Measurements from ENCODE around the gene SVIL. TPM values are rescaled to one million over a fixed set of nuclear protein-coding genes. Genes with fewer than 3 reads are reported as not detected.
"Not testable (repeated sequence)": the region's sequence is repeated elsewhere in the genome, so short reads cannot be mapped to it uniquely, and the experiment has no call there.

SVIL gene
- total RNA-seq, 2 experiments from 2014 or later: 1.0 to 3.7 TPM

- H3K9me3 Mint-ChIP-seq (ENCODE audit: low read depth); ATAC-seq; H3K27ac Mint-ChIP-seq; H3K36me3 Mint-ChIP-seq; DNase-seq; H3K27me3 Mint-ChIP-seq; CTCF ChIA-PET; H3K4me3 Mint-ChIP-seq: not testable (repeated sequence)
- peaks cover 44% of the 10 kb centered on the region for H3K4me1 Mint-ChIP-seq
Measured at GRCh38 chr10:29487884-29488266, 146.9 kb downstream of the SVIL start.

GRCh38 chr10:29487032-29487883, 147.5 kb downstream of the SVIL start:
- not testable (repeated sequence) for H3K27ac Mint-ChIP-seq, DNase-seq
- peaks cover 50% of the 10 kb centered on the region for H3K4me1 Mint-ChIP-seq

DNA sequence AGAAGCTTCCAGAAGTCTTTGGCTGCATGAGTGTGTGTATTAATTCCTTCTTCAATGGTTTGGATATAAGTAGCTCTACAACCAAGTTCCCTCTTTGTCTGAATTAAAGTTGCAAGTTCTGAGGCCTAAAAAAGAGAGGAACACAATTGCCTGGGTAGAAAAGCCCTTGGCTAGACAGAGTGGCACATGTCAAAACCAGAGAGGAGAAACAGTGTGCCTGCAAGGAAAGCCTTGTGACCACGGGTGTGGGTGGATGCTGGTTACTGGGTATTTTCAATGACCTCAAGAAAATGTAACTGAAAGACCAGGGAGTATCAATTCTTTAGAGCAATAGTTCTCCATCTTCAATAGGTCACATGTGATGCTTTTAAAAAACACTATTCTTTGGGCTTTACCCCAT, 148.3 kb downstream of the SVIL start:
- Mint-ChIP-seq H3K27me3 (no peaks in the 10 kb centered on the region), H3K9me3 (ENCODE audit: low read depth) (no peaks in the 10 kb centered on the region), H3K4me3 (no peak overlapping the region), H3K36me3 (peaks cover 7% of the 10 kb centered on the region), H3K27ac (no peak overlapping the region), H3K4me1 (peaks cover 52% of the 10 kb centered on the region)
- ATAC-seq (no peak), DNase-seq (no peak)
- CTCF ChIA-PET: interaction anchor here (0.7 to 2.0 kb wide), 4 partner anchors 10 to 100 kb away, joined by 3 to 9 read pairs (median 4); no protein-coding TSS in a partner anchor

More at GRCh38 chr10:29487032-29487883, 147.5 kb downstream of the SVIL start:
- CTCF ChIA-PET: interaction anchor here (0.7 to 2.0 kb wide), 3 partner anchors 9 to 16 kb away, joined by 3 to 9 read pairs (median 4); no protein-coding TSS in a partner anchor
- H3K36me3 Mint-ChIP-seq; H3K9me3 Mint-ChIP-seq (ENCODE audit: low read depth); ATAC-seq; H3K27me3 Mint-ChIP-seq; H3K4me3 Mint-ChIP-seq: not testable (repeated sequence)

- ATAC-seq; H3K27ac Mint-ChIP-seq; H3K4me3 Mint-ChIP-seq; H3K27me3 Mint-ChIP-seq; H3K36me3 Mint-ChIP-seq; CTCF ChIA-PET; H3K9me3 Mint-ChIP-seq (ENCODE audit: low read depth); DNase-seq: not testable (repeated sequence)
- H3K4me1 Mint-ChIP-seq: peaks cover 60% of the 10 kb centered on the region
Measured at GRCh38 chr10:29484677-29485076, 150.1 kb downstream of the SVIL start.

- ATAC-seq (peak; percentile 94), DNase-seq (peak; percentile 83)
- Mint-ChIP-seq H3K4me1 (peaks cover 64% of the 10 kb centered on the region), H3K27me3 (no peaks in the 10 kb centered on the region), H3K36me3 (peaks cover 6% of the 10 kb centered on the region), H3K27ac (peak overlapping the region; percentile 82), H3K4me3 (peak overlapping the region; percentile 49), H3K9me3 (ENCODE audit: low read depth) (no peaks in the 10 kb centered on the region)
- CTCF ChIA-PET: interaction anchor here (0.9 to 3.1 kb wide), 7 partner anchors 10 to 96 kb away, joined by 3 to 27 read pairs (median 3); no protein-coding TSS in a partner anchor
Measured at GRCh38 chr10:29482591-29483431, 152.0 kb downstream of the SVIL start.

DNA sequence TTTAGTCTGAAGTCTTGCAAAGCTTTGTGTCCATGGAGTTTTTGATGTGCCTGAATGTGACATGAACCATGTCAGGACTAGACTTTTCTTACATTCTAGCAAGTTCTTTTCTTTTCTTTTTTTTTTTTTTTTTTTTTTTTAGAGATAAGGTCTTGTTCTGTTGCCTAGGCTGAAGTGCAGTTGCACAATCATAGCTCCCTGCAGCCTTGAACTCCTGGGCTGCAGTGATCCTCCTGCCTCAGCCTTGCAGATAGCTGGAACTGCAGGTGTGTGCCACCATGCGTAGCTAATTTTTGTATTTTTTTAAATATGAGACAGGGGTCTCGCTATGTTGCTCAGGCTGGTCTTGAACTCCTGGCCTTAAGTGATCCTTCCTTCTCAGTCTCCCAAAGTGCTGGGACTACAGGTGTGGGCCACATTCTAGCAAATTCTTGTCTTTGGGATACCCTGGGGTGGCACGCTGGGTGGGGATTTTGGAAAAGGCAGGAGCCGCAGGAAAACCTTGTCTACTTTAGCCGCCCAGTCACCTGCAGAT, 152.8 kb downstream of the SVIL start:
- peaks cover 56% of the 10 kb centered on the region for H3K4me1 Mint-ChIP-seq

DNA sequence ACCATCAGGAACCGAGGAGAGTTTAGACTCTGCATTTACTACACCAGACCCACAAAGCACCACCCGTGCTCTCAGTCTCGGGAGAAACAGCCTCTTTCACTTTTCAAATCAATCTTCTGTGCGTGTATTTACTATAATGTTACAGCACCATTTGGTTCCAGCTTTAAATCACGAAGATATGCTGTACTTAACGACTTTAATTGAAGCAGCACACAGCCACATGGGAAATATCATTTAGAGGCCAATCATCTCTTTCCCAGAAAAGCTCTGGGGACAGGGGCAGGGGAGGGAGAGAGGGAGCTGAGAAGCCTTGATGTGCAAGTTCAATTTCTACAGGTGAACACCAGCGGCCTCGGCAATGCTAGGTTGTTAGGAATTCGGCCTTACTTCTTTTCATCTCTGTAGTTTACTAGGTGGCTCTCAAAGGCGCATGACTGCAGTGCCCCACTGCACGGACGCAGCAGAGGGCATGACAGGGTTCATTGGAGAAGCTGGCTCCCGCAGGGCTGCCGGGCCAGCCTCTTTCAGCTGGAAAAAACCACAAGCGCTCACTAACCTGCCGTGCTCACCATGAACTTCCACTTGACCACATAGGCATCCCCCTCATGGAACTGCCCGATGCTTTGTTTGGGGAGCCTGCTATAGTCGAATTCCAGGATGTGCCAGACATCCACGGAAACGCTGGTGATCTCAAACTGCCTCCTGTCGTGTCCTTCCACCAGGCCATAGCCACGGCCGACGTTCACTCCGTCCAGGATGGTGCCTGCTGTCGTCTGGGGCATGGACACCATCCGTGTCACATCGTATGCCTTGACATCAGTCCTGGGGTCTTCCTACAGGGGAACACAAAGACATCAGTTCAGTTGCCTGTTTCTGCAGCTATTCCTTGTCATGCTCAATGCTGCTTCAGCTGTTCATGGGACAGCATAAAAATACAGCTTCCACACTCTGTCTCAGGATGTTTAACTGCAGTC, 154.5 kb downstream of the SVIL start:
- CTCF ChIA-PET: interaction anchor here (1.5 to 1.9 kb wide), 3 partner anchors 15 to 33 kb away, joined by 3 to 7 read pairs (median 4); no protein-coding TSS in a partner anchor
- Mint-ChIP-seq H3K4me1 (peaks cover 41% of the 10 kb centered on the region), H3K4me3 (no peak overlapping the region), H3K36me3 (peaks cover under 1% of the 10 kb centered on the region), H3K9me3 (ENCODE audit: low read depth) (no peaks in the 10 kb centered on the region), H3K27ac (no peak overlapping the region), H3K27me3 (no peaks in the 10 kb centered on the region)
- DNase-seq: no peak
- ATAC-seq: no peak

More for the DNA sequence above, 152.8 kb downstream of the SVIL start:
- Mint-ChIP-seq H3K36me3 (peaks cover 4% of the 10 kb centered on the region), H3K9me3 (ENCODE audit: low read depth) (no peaks in the 10 kb centered on the region), H3K4me3 (no peak overlapping the region), H3K27ac (no peak overlapping the region), H3K27me3 (no peaks in the 10 kb centered on the region)
- DNase-seq (no peak), ATAC-seq (no peak)
- CTCF ChIA-PET: interaction anchor here (1.0 to 3.1 kb wide), 4 partner anchors 9 to 36 kb away, joined by 3 to 27 read pairs (median 11); no protein-coding TSS in a partner anchor

DNA sequence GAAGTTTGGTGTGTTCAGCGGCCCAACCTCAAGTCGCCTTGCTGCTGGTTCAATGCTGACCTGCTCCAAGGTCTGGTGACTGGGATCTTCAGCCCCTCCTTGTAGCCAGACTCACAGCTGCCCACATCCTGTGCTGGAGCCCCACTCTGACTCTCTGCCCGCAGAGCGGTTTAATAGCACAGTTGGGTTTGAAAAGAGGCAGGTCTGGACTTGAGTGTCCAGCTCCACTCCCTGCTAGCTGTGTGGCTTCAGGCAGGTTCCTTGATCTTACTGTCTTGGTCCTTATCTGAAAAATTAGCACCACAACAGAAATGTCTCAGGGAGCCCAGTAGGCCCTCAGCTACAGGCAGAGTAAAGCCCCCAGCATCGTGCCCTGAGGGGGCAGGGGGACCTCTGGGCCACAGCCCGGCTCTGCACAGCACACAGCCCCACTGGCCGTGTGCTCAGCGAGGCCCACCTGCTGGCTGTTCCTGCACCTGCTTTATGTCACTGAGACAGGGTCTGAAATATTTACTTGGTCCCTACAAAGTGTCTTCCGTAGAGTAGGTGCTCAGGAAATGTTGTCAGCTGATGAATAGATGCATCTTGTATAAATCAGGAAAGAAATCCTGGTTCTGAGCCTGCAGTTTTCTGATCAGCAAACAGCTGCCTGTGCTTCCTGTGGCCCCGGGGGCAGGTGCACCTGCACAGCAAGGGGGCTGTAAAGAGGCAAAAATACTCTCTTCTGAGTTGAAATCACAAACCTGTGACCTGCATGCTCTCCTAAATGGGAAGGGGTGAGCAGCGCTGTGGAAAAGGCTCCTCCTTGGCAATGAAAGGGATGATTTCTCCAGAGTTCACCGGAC, 155.5 kb downstream of the SVIL start:
- Mint-ChIP-seq H3K9me3 (ENCODE audit: low read depth) (no peaks in the 10 kb centered on the region), H3K4me3 (no peak overlapping the region), H3K36me3 (no peaks in the 10 kb centered on the region), H3K4me1 (peaks cover 34% of the 10 kb centered on the region), H3K27me3 (no peaks in the 10 kb centered on the region), H3K27ac (no peak overlapping the region)
- DNase-seq (peak; percentile 57), ATAC-seq (no peak)
- CTCF ChIA-PET: interaction anchor here (1.4 to 1.9 kb wide), 4 partner anchors 14 to 34 kb away, joined by 3 to 7 read pairs (median 5); no protein-coding TSS in a partner anchor

DNA sequence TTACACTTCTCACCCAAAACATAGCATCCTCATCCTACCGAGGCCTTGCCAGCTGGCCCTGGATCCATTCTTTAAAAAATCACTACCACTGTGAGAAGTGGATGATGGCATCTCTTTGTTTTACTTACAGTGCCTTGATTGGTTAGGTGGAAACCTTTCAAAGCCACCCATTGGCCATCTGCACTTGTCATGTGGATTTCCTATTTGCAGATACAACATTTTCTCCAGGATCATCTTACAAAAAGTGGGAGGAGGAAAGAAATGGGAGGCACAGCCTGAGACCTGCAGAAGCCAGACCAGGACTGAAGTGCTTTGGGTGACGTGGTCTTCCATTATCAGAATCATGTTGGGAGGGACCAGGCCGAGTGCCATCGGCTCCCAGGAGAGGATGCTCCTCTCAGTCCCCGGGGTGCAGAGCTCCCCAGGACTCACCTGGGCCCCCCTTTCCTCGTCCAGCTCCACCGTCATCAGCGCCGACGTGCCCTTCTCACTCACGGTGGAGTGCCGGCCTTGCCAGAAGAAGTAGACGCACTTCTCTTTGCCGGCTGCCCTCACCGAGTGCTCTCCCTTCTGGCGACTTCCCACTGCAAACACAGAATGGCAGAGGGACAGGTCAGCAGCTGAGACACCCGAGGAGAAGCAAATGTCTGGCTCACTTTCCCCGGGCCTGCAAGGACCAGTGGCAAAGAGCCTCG, 161.2 kb downstream of the SVIL start:
- CTCF ChIA-PET: interaction anchor here (1.4 kb wide), 1 partner anchor 9 kb away, joined by 3 read pairs; no protein-coding TSS in a partner anchor
- ATAC-seq (no peak), DNase-seq (no peak)
- Mint-ChIP-seq H3K36me3 (peaks cover under 1% of the 10 kb centered on the region), H3K9me3 (ENCODE audit: low read depth) (no peaks in the 10 kb centered on the region), H3K4me3 (no peak overlapping the region), H3K27ac (no peak overlapping the region), H3K27me3 (no peaks in the 10 kb centered on the region), H3K4me1 (peaks cover 20% of the 10 kb centered on the region)

- peaks cover 4% of the 10 kb centered on the region for H3K36me3 Mint-ChIP-seq
- H3K4me3 Mint-ChIP-seq: no peak overlapping the region
- H3K9me3 Mint-ChIP-seq (ENCODE audit: low read depth): no peaks in the 10 kb centered on the region
- no peaks in the 10 kb centered on the region for H3K27me3 Mint-ChIP-seq
- CTCF ChIA-PET: interaction anchor here (1.4 kb wide), 1 partner anchor 9 kb away, joined by 3 read pairs; no protein-coding TSS in a partner anchor
- no peak for ATAC-seq
- no peak overlapping the region for H3K27ac Mint-ChIP-seq
- DNase-seq: no peak
- peaks cover 20% of the 10 kb centered on the region for H3K4me1 Mint-ChIP-seq
Measured at GRCh38 chr10:29473087-29473356, 161.7 kb downstream of the SVIL start.

Measured in activated CD8-positive, alpha-beta memory T cell treated with anti-CD3 and anti-CD28 coated beads, Interleukin-2, amount 10 ng/mL, durations not matched to agents 7 days and 5 days (primary cell).